B cell (primary cell): ENCODE measurements around the gene MINDY2. TPM values are rescaled to one million over a fixed set of nuclear protein-coding genes. Genes with fewer than 3 reads are reported as not detected.

Experiments
- ATAC-seq: fragments of 200-7000 bp; cut with Tn5 transposase; one replicate; pipeline ENCODE4 v1.10.0; 2021; ENCODE audit warnings: low read depth, mild to moderate bottlenecking, moderate number of reproducible peaks, moderate library complexity
- CTCF ChIA-PET: fragments of 350-600 bp; sonication (Branson Sonifier 250); formaldehyde crosslinking; loops from one replicate; lab custom pipeline; 2021; ENCODE audit warnings: antibody characterized with exemption, inconsistent platforms; lab: Charles Lee
- POLR2A ChIA-PET: fragments of 350-600 bp; sonication (Branson Sonifier 250); formaldehyde crosslinking; loops from one replicate; lab custom pipeline; 2021; ENCODE audit warnings: antibody characterized with exemption; lab: Charles Lee
- DNase-seq: peaks from one replicate; pipeline ENCODE4 v3.0.0; 2013
- H2AFZ ChIP-seq: 2 replicates; pipeline ENCODE4 v1.6.1; 2012; ENCODE audit warnings: mild to moderate bottlenecking, low read depth, low read length; ENCODE audit not compliant: insufficient read depth, poor library complexity, severe bottlenecking
- H3K27ac ChIP-seq, 2 donors: 1 replicate in 1 of 2; 2 replicates in 1 of 2; pipeline ENCODE4 v1.5.1; 2012 to 2013; ENCODE audit warnings: low read length in 2 of 2, mild to moderate bottlenecking in 2 of 2, moderate library complexity in 1 of 2
- H3K27me3 ChIP-seq, 4 experiments: fragments of 200-600 bp in 1 of 4; sonication (generic) in 1 of 4; replicated peaks in 1 of 4; 1 replicate in 2 of 4; 2 replicates in 2 of 4; pipeline versions ENCODE4 v1.6.1 to v1.7.0; 2013 to 2016; ENCODE audit warnings: low read length in 3 of 4, mild to moderate bottlenecking in 2 of 4, mixed read lengths in 1 of 4, moderate library complexity in 1 of 4; ENCODE audit not compliant: insufficient read depth in 4 of 4, control insufficient read depth in 3 of 4; ENCODE audit errors: control extremely low read depth in 1 of 4
- H3K36me3 ChIP-seq, 2 experiments: replicated peaks in 1 of 2; 1 replicate in 1 of 2; 2 replicates in 1 of 2; pipeline versions ENCODE4 v1.6.1 to v1.7.1; 2013; ENCODE audit warnings: low read length in 1 of 2; ENCODE audit not compliant: insufficient read depth in 2 of 2, control insufficient read depth in 1 of 2; ENCODE audit errors: control extremely low read depth in 1 of 2, extremely low read depth in 1 of 2
- H3K4me1 ChIP-seq, 2 donors: fragments of 200-600 bp in 1 of 2; sonication (generic) in 1 of 2; 1 replicate in 1 of 2; 2 replicates in 1 of 2; pipeline versions ENCODE4 v1.5.1 to v1.6.1; 2013 to 2017; ENCODE audit warnings: low read length in 2 of 2; ENCODE audit not compliant: control insufficient read depth in 2 of 2, insufficient read depth in 2 of 2
- H3K4me2 ChIP-seq: replicated peaks from 2 replicates; pipeline ENCODE3; 2012; ENCODE audit warnings: mild to moderate bottlenecking, low read depth, low read length; ENCODE audit not compliant: poor library complexity, severe bottlenecking
- H3K4me3 ChIP-seq, 5 experiments: fragments of 200-600 bp in 1 of 5; sonication (generic) in 1 of 5; 1 replicate in 3 of 5; 2 replicates in 2 of 5; pipeline versions ENCODE4 v1.5.1 to v1.7.0; 2011 to 2016; ENCODE audit warnings: low read length in 4 of 5, mild to moderate bottlenecking in 4 of 5, low read depth in 2 of 5, control low read depth in 1 of 5, moderate library complexity in 1 of 5; ENCODE audit not compliant: insufficient read depth in 1 of 5; ENCODE audit errors: control extremely low read depth in 1 of 5, extremely low read depth in 1 of 5
- H3K79me2 ChIP-seq: fragments of 200-600 bp; sonication (generic); one replicate; pipeline ENCODE4 v1.6.0; 2016; ENCODE audit warnings: low read length; ENCODE audit not compliant: control insufficient read depth, insufficient read depth
- H3K9ac ChIP-seq: fragments of 200-600 bp; sonication (generic); 2 replicates; pipeline ENCODE4 v1.6.1; 2017; ENCODE audit warnings: mild to moderate bottlenecking, low read length, moderate library complexity
- H3K9me3 ChIP-seq, 3 donors: one replicate each; pipeline versions ENCODE4 v1.6.1 to v1.7.1; 2013; ENCODE audit warnings: low read length in 2 of 3; ENCODE audit not compliant: control insufficient read depth in 2 of 3, insufficient read depth in 1 of 3; ENCODE audit errors: control extremely low read depth in 1 of 3
- H4K20me1 ChIP-seq: 2 replicates; pipeline ENCODE4 v1.6.0; 2012; ENCODE audit warnings: mild to moderate bottlenecking, low read length; ENCODE audit not compliant: insufficient read depth, control insufficient read depth, poor library complexity, severe bottlenecking
- H3K27ac Mint-ChIP-seq: one replicate; pipeline ENCODE4 v1.8.0; 2021; ENCODE audit warnings: mixed read lengths
- H3K27me3 Mint-ChIP-seq: one replicate; pipeline ENCODE4 v1.8.0; 2021; ENCODE audit warnings: mixed read lengths
- H3K4me1 Mint-ChIP-seq: one replicate; pipeline ENCODE4 v1.8.0; 2021; ENCODE audit warnings: mixed read lengths
- H3K4me3 Mint-ChIP-seq: one replicate; pipeline ENCODE4 v1.8.0; 2021; ENCODE audit warnings: mixed read lengths
- H3K9me3 Mint-ChIP-seq: one replicate; pipeline ENCODE4 v1.8.0; 2022; ENCODE audit warnings: mixed read lengths; ENCODE audit not compliant: insufficient read depth
- WGBS: methylation state at CpG from one replicate; pipeline ENCODE4 v1.1.5; 2013; ENCODE audit warnings: missing lambda C conversion rate; ENCODE audit not compliant: insufficient coverage; 5-methylcytosine and 5-hydroxymethylcytosine counted together
- intact Hi-C: fragments of 100-400 bp; cut with micrococcal nuclease; formaldehyde crosslinking; loops from one replicate; pipeline ENCODE4 v1.10.0; 2022
- polyA plus RNA-seq: library from polyadenylated mRNA; depleted of rRNA; stranded (reverse); fragments of >200 nt; gene quantifications from 2 replicates; pipeline ENCODE4 v1.2.3, GENCODE V29; 2012
- total RNA-seq, 2 donors: library from RNA; stranded (reverse); fragments of 120-200 nt in 1 of 2; gene quantifications; 1 replicate in 1 of 2; 2 replicates in 1 of 2; pipeline versions ENCODE4 v1.2.3 to v1.2.4, GENCODE V29; 2013 to 2022
- TF ChIP-seq, protein P1 (sequence below): fragments of 200-600 bp; IDR thresholded peaks from one replicate; pipeline ENCODE4 v1.8.0; 2022; ENCODE audit warnings: antibody characterized with exemption, mild to moderate bottlenecking

Gene MINDY2
- total and polyA plus RNA-seq, 2 donors (not counting 1 experiment from before 2014, with no cell fraction given), result 2.3 to 16.6 TPM

DNA sequence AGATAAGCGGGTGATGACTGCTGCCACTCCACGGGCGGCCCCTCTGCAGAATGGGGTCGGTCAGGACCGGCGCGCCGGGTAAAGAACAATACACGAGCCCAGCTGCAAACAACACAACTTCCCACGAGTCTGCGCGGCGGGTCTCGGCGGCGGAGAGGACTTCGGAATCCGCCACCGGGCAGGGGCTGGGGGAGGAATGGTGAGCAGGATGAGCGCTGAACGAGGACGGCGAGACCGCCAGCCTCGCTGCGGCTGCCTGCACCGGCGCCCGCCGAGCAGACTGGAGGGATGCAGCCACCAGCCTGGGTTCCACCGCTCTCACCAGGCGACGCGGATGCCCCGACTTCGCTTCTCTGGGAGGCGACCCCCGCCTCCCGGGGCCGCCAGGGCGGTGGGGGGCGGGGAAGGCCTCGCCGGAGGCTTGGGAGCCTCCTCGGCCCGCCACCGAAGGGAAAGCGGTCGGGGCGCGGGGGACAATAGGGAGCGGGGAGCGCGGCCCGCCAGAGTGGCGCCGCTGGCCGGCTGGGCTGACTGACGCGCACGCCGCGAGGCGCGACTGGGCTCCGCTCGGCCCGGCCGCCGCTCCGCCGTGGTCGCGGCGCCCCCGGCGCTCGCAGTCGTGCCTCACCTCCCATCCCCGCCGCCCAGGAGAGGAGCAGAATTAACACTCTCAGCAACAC is 22.1 kb upstream of the MINDY2 start:
- peaks cover 55% of the 10 kb centered on the region for H3K79me2 ChIP-seq

More for the DNA sequence above, 22.1 kb upstream of the MINDY2 start:
- TF ChIP-seq, protein P1, sequence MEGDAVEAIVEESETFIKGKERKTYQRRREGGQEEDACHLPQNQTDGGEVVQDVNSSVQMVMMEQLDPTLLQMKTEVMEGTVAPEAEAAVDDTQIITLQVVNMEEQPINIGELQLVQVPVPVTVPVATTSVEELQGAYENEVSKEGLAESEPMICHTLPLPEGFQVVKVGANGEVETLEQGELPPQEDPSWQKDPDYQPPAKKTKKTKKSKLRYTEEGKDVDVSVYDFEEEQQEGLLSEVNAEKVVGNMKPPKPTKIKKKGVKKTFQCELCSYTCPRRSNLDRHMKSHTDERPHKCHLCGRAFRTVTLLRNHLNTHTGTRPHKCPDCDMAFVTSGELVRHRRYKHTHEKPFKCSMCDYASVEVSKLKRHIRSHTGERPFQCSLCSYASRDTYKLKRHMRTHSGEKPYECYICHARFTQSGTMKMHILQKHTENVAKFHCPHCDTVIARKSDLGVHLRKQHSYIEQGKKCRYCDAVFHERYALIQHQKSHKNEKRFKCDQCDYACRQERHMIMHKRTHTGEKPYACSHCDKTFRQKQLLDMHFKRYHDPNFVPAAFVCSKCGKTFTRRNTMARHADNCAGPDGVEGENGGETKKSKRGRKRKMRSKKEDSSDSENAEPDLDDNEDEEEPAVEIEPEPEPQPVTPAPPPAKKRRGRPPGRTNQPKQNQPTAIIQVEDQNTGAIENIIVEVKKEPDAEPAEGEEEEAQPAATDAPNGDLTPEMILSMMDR, result no peak
- H3K9ac ChIP-seq, result peak overlapping the region; percentile 84
- WGBS, result under 1% methylated on average over 77 of the region's 81 CpGs
- no peaks in the 10 kb centered on the region for H3K36me3 ChIP-seq
- peak; percentile 25 for ATAC-seq
- Mint-ChIP-seq H3K27me3 (no peaks in the 10 kb centered on the region), H3K4me3 (peak overlapping the region; percentile 99), H3K4me1 (peaks cover 42% of the 10 kb centered on the region), H3K9me3 (no peaks in the 10 kb centered on the region), H3K27ac (peak overlapping the region; percentile 97)
- POLR2A ChIA-PET, result interaction anchor here (0.8 to 3.3 kb wide), 2 partner anchors 11 to 22 kb away, joined by 3 to 55 read pairs; partner anchors contain the start of gene MINDY2
- intact Hi-C loops, result loop anchor here (1.0 to 5.0 kb wide), 5 partner anchors 22 to 940 kb away; partner anchors contain the start of genes BNIP2 and MINDY2
- peak overlapping the region; percentile 86 to 92 for H3K27ac ChIP-seq
- peak; percentile 70 for DNase-seq
- H3K27me3 ChIP-seq, result no peaks in the 10 kb centered on the region
- H3K9me3 ChIP-seq, result no peaks in the 10 kb centered on the region
- peaks cover 23% of the 10 kb centered on the region for H4K20me1 ChIP-seq
- peak overlapping the region; percentile 87 to 99 (median 99) for H3K4me3 ChIP-seq
- CTCF ChIA-PET, result interaction anchor here (0.8 to 2.2 kb wide), 5 partner anchors 21 to 40 kb away, joined by 3 to 28 read pairs (median 5); partner anchors contain the start of gene MINDY2
- peaks cover 12 to 27% of the 10 kb centered on the region in 2 donors for H3K4me1 ChIP-seq
- peak overlapping the region; percentile 87 for H3K4me2 ChIP-seq
- peak overlapping the region; percentile 92 for H2AFZ ChIP-seq
